ENCODE data around the gene NES.

- peak; percentile 61 for TF ChIP-seq RAD21 (IDR thresholded peaks at IDR 0.05; ENCODE audit: low read depth)
- no peak for TF ChIP-seq EP300 (IDR thresholded peaks at IDR 0.05; ENCODE audit: borderline replicate concordance)
- TF ChIP-seq TAF1 (IDR thresholded peaks at IDR 0.05; ENCODE audit: low read depth), result no peak
- peak; percentile 75 for TF ChIP-seq REST (IDR thresholded peaks at IDR 0.05; ENCODE audit: low read depth)
- no peak for TF ChIP-seq CEBPB (IDR thresholded peaks at IDR 0.05)
- TF ChIP-seq EGR1 (IDR thresholded peaks at IDR 0.05), result no peak
- no peak for TF ChIP-seq MAX (IDR thresholded peaks at IDR 0.05)
- TF ChIP-seq YY1 (IDR thresholded peaks at IDR 0.05; ENCODE audit: low read depth), result no peak
- no peak for TF ChIP-seq ZBTB7A (IDR thresholded peaks at IDR 0.05; ENCODE audit: low read depth)
- peak; percentile 48; the same call in 1 of the 2 replicates for TF ChIP-seq USF1 (IDR thresholded peaks at IDR 0.05)
- no peak for TF ChIP-seq TEAD4 (IDR thresholded peaks at IDR 0.05)
- no peak for TF ChIP-seq CREB1 (IDR thresholded peaks at IDR 0.05; ENCODE audit: low read depth)
Measured at GRCh38 chr1:156627313-156627880, 49.8 kb downstream of the NES start.

Data from Ishikawa (cell line).